HUES64 (cell line): ENCODE data around the gene SAC3D1.

Experiments used
- H3K27ac ChIP-seq: 2 replicates; pipeline ENCODE4 v1.7.0; 2013; ENCODE audit warnings: low read depth, low read length, inconsistent platforms
- H3K27me3 ChIP-seq: 2 replicates; pipeline ENCODE4 v1.6.1; 2013; ENCODE audit warnings: mild to moderate bottlenecking, low read length; ENCODE audit not compliant: insufficient read depth
- H3K36me3 ChIP-seq: 2 replicates; pipeline ENCODE4 v1.6.1; 2013; ENCODE audit warnings: mild to moderate bottlenecking, low read length; ENCODE audit not compliant: insufficient read depth
- H3K4me1 ChIP-seq: 2 replicates; pipeline ENCODE4 v1.6.1; 2013; ENCODE audit warnings: mild to moderate bottlenecking, low read length, moderate library complexity; ENCODE audit not compliant: insufficient read depth
- H3K4me3 ChIP-seq: 2 replicates; pipeline ENCODE4 v1.5.1; 2013; ENCODE audit warnings: mild to moderate bottlenecking, low read length, moderate library complexity
- H3K9ac ChIP-seq: 2 replicates; pipeline ENCODE4 v1.6.1; 2013; ENCODE audit warnings: mild to moderate bottlenecking, low read depth, low read length
- H3K9me3 ChIP-seq: 2 replicates; pipeline ENCODE4 v1.6.1; 2013; ENCODE audit warnings: low read depth, low read length; ENCODE audit not compliant: insufficient read depth
- WGBS: fragments of 150-250, 120-280 bp; methylation state at CpG from one replicate; pipeline ENCODE4 v1.1.7; 2013; ENCODE audit warnings: missing lambda C conversion rate; 5-methylcytosine and 5-hydroxymethylcytosine counted together

Gene SAC3D1

GRCh38 chr11:65090628-65091027, 49.6 kb downstream of the SAC3D1 start:
- no peak overlapping the region for H3K27ac ChIP-seq
- over 99% methylated on average over 4 of the region's 4 CpGs for WGBS

More at GRCh38 chr11:65090628-65091027, 49.6 kb downstream of the SAC3D1 start:
- H3K4me3 ChIP-seq, result no peak overlapping the region
- peaks cover 30% of the 10 kb centered on the region for H3K36me3 ChIP-seq
- no peaks in the 10 kb centered on the region for H3K4me1 ChIP-seq
- no peaks in the 10 kb centered on the region for H3K27me3 ChIP-seq
- no peaks in the 10 kb centered on the region for H3K9me3 ChIP-seq
- H3K9ac ChIP-seq, result no peak overlapping the region
